Measurements from ENCODE around the gene DAGLB.

Gene DAGLB

DNA sequence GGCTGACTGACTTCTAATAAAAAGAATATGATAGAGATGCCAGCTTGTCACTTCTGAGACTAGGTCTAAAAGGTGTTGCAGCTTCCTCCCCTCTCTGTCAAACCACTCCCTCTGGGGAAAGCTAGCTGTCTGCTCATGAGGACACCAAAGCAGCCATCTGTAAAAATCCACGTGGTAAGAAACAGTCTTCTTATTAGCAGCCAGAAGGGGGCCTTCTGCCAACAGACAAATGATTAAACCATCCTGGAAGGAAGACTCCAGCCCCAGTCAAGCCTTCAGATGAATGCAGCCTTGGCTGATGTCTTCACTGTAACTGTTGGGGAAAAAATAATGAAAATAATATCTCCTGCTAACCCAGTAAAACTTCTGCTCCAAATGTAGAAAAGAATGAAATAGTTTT, 41.9 kb upstream of the DAGLB start:
- Histone ChIP-seq H3K27ac (ENCODE audit: low read depth, low read length, poor library complexity, severe bottlenecking) (no peak overlapping the region), H3K4me3 (ENCODE audit: low read depth, low read length, poor library complexity, severe bottlenecking) (no peak overlapping the region), H3K4me2 (ENCODE audit: low read length) (no peak overlapping the region), H3K4me1 (ENCODE audit: insufficient read depth, low read length, severe bottlenecking) (peaks cover under 1% of the 10 kb centered on the region), H3K9ac (ENCODE audit: low read length) (no peak overlapping the region), H3K27me3 (ENCODE audit: insufficient read depth, low read length) (no peaks in the 10 kb centered on the region; the same call in 1 of the 2 replicates), H3F3A (ENCODE audit: insufficient read depth, low read length) (no peaks in the 10 kb centered on the region), H2AFZ (ENCODE audit: low read length) (no peak overlapping the region), H3K79me2 (ENCODE audit: insufficient read depth, low read length) (no peaks in the 10 kb centered on the region), H3K9me3 (ENCODE audit: low read length) (no peaks in the 10 kb centered on the region), H3K36me3 (ENCODE audit: insufficient read depth, low read length) (no peaks in the 10 kb centered on the region), H3K9me2 (ENCODE audit: low read depth, low read length) (no peaks in the 10 kb centered on the region), H4K20me1 (ENCODE audit: insufficient read depth, low read length) (no peaks in the 10 kb centered on the region)
- TF ChIP-seq, protein P1, sequence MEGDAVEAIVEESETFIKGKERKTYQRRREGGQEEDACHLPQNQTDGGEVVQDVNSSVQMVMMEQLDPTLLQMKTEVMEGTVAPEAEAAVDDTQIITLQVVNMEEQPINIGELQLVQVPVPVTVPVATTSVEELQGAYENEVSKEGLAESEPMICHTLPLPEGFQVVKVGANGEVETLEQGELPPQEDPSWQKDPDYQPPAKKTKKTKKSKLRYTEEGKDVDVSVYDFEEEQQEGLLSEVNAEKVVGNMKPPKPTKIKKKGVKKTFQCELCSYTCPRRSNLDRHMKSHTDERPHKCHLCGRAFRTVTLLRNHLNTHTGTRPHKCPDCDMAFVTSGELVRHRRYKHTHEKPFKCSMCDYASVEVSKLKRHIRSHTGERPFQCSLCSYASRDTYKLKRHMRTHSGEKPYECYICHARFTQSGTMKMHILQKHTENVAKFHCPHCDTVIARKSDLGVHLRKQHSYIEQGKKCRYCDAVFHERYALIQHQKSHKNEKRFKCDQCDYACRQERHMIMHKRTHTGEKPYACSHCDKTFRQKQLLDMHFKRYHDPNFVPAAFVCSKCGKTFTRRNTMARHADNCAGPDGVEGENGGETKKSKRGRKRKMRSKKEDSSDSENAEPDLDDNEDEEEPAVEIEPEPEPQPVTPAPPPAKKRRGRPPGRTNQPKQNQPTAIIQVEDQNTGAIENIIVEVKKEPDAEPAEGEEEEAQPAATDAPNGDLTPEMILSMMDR (IDR thresholded peaks at IDR 0.05; ENCODE audit: low read length) = peak; percentile 21; the same call in 1 of the 2 replicates
- no peak for TF ChIP-seq EZH2 (IDR thresholded peaks at IDR 0.05; ENCODE audit: borderline replicate concordance, low read length)

DNA sequence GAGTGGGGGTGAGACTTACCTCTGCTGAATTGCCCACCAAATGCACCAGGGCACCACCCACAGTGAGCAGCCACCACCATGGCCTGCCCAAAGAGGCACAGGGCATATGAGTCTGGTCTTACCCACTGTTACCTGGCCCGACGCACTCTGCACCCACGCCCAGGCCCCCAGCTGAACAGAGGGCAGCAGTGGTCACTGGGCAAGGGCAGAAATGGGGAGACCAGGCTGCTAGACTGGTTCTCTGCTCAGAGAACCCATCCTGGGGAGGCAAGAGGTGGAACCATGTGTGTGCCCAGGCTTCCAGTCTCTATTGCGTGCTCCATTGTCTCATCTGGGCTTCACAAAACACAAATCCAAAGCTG, 39.4 kb upstream of the DAGLB start:
- H3K4me3 ChIP-seq (ENCODE audit: low read depth, low read length, poor library complexity, severe bottlenecking) = no peak overlapping the region
- H3K36me3 ChIP-seq (ENCODE audit: insufficient read depth, low read length) = peaks cover 3% of the 10 kb centered on the region; the same call in 1 of the 2 replicates
- no peaks in the 10 kb centered on the region for H4K20me1 ChIP-seq (ENCODE audit: insufficient read depth, low read length)
- H3K4me2 ChIP-seq (ENCODE audit: low read length) = no peak overlapping the region
- H3F3A ChIP-seq (ENCODE audit: insufficient read depth, low read length) = no peaks in the 10 kb centered on the region
- no peaks in the 10 kb centered on the region for H3K9me3 ChIP-seq (ENCODE audit: low read length)
- peaks cover 14% of the 10 kb centered on the region for H3K79me2 ChIP-seq (ENCODE audit: insufficient read depth, low read length)
- TF ChIP-seq EZH2 (IDR thresholded peaks at IDR 0.05; ENCODE audit: borderline replicate concordance, low read length) = no peak
- TF ChIP-seq, protein P1 (IDR thresholded peaks at IDR 0.05; ENCODE audit: low read length) = no peak
- no peak overlapping the region for H3K9ac ChIP-seq (ENCODE audit: low read length)
- H3K27me3 ChIP-seq (ENCODE audit: insufficient read depth, low read length) = no peaks in the 10 kb centered on the region; the same call in 1 of the 2 replicates
- H3K4me1 ChIP-seq (ENCODE audit: insufficient read depth, low read length, severe bottlenecking) = peaks cover 12% of the 10 kb centered on the region
- no peaks in the 10 kb centered on the region for H3K9me2 ChIP-seq (ENCODE audit: low read depth, low read length)
- H2AFZ ChIP-seq (ENCODE audit: low read length) = no peak overlapping the region
- H3K27ac ChIP-seq (ENCODE audit: low read depth, low read length, poor library complexity, severe bottlenecking) = no peak overlapping the region

DNA sequence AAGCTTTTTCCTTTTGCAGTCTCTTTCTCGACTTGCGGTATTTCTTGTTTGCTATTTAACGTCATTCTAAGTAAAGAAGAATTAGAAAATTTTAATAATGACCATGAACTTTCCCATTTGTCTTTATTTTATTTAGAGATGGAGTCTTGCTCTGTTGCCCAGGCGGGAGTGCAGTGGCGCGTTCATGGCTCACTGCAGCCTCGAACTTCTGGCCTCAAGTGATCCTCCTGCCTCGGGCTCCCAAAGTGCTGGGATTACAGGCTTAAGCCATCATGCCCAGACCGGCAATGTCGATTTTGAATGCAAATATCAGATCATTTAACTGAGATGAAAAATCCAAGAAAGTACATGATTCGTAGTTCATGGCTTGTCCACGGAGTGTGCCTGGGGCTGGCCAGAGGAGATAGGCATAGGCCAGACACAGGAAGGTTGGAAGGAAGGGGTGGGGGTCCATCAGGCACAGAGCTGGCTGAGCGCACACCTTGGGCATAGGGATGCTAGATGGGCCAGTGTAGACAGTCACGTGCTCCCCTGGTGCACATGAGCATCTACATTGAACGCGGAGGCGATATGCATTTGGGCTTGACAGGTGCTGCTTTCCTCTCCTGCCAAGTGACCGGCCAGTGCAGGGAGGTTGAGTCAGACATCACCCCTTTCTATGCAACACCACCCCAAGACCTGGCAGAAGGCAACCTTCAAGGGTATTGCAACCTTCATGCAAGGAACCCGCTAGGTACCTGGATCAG, 38.9 kb upstream of the DAGLB start:
- Histone ChIP-seq H3K4me2 (ENCODE audit: low read length) (no peak overlapping the region), H3K79me2 (ENCODE audit: insufficient read depth, low read length) (peaks cover 18% of the 10 kb centered on the region), H3K27ac (ENCODE audit: low read depth, low read length, poor library complexity, severe bottlenecking) (no peak overlapping the region), H3K9me3 (ENCODE audit: low read length) (no peaks in the 10 kb centered on the region), H3F3A (ENCODE audit: insufficient read depth, low read length) (no peaks in the 10 kb centered on the region), H3K27me3 (ENCODE audit: insufficient read depth, low read length) (no peaks in the 10 kb centered on the region; the same call in 1 of the 2 replicates), H3K4me3 (ENCODE audit: low read depth, low read length, poor library complexity, severe bottlenecking) (no peak overlapping the region), H3K4me1 (ENCODE audit: insufficient read depth, low read length, severe bottlenecking) (peaks cover 16% of the 10 kb centered on the region), H3K36me3 (ENCODE audit: insufficient read depth, low read length) (peaks cover 5% of the 10 kb centered on the region; the same call in 1 of the 2 replicates), H3K9me2 (ENCODE audit: low read depth, low read length) (no peaks in the 10 kb centered on the region), H4K20me1 (ENCODE audit: insufficient read depth, low read length) (no peaks in the 10 kb centered on the region), H3K9ac (ENCODE audit: low read length) (no peak overlapping the region), H2AFZ (ENCODE audit: low read length) (no peak overlapping the region)
- TF ChIP-seq, protein P1 (IDR thresholded peaks at IDR 0.05; ENCODE audit: low read length) = no peak
- TF ChIP-seq EZH2 (IDR thresholded peaks at IDR 0.05; ENCODE audit: borderline replicate concordance, low read length) = no peak

Data from OCI-LY1 (cell line).